Sigmoid colon (tissue), 4 donors: ENCODE data around the gene ROBO3.

Source experiments
- EP300 ChIP-seq, 4 donors: sonication (generic); formaldehyde crosslinking; IDR thresholded peaks; one replicate each; pipeline ENCODE4 v1.6.1; 2017; ENCODE audit warnings: antibody characterized with exemption in 4 of 4
- POLR2AphosphoS5 ChIP-seq, 4 donors: sonication (generic); formaldehyde crosslinking; IDR thresholded peaks; one replicate each; pipeline ENCODE4 v1.6.1; 2017; ENCODE audit warnings: antibody characterized with exemption in 4 of 4
- TF ChIP-seq, protein P1 (sequence below), 4 experiments: fragments of 450-650 bp in 3 of 4; fragments of 200-600 bp in 1 of 4; IDR thresholded peaks; one replicate each; pipeline ENCODE4 v1.5.1; 2016 to 2019; ENCODE audit warnings: antibody characterized with exemption in 4 of 4, mild to moderate bottlenecking in 3 of 4, moderate library complexity in 2 of 4

DNA sequence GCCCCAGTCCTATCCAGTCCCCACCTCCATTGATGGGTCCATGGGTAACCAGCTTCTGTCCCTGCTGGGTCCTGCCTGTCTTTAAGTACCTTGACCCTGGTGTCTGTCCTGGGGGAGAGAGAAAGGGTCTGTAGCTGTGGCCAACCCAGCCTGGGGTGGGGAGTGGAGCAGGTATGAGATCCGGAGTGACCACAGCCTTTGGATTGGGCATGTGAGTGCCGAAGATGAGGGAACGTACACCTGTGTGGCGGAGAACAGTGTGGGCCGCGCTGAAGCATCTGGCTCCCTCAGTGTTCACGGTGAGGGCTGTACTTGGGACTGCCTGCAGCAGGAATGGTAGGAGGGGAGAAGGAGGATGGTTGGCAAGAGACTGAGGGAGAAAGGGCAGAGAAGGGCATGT, 5.2 kb downstream of the ROBO3 start:
- TF ChIP-seq, protein P1, sequence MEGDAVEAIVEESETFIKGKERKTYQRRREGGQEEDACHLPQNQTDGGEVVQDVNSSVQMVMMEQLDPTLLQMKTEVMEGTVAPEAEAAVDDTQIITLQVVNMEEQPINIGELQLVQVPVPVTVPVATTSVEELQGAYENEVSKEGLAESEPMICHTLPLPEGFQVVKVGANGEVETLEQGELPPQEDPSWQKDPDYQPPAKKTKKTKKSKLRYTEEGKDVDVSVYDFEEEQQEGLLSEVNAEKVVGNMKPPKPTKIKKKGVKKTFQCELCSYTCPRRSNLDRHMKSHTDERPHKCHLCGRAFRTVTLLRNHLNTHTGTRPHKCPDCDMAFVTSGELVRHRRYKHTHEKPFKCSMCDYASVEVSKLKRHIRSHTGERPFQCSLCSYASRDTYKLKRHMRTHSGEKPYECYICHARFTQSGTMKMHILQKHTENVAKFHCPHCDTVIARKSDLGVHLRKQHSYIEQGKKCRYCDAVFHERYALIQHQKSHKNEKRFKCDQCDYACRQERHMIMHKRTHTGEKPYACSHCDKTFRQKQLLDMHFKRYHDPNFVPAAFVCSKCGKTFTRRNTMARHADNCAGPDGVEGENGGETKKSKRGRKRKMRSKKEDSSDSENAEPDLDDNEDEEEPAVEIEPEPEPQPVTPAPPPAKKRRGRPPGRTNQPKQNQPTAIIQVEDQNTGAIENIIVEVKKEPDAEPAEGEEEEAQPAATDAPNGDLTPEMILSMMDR (IDR thresholded peaks at IDR 0.05): no peak
- no peak for TF ChIP-seq EP300 (IDR thresholded peaks at IDR 0.05)
- TF ChIP-seq POLR2AphosphoS5 (IDR thresholded peaks at IDR 0.05): no peak
